Peyer's patch (tissue), 4 donors: ENCODE measurements around the gene CNNM2. TPM values are rescaled to one million over a fixed set of nuclear protein-coding genes. Genes with fewer than 3 reads are reported as not detected.
"Not testable (repeated sequence)": the region's sequence is repeated elsewhere in the genome, so short reads cannot be mapped to it uniquely, and the experiment has no call there.

Experiments
- DNase-seq, 3 donors: peaks; one replicate each; pipeline ENCODE4 v3.0.0-alpha.2; 2017 to 2019
- H3K27ac ChIP-seq, 4 donors: fragments of 200-600 bp; sonication (generic); one replicate each; pipeline ENCODE4 v1.5.1; 2016 to 2019
- H3K27me3 ChIP-seq, 2 donors: fragments of 200-600 bp; sonication (generic); one replicate each; pipeline ENCODE4 v1.5.1; 2019
- H3K36me3 ChIP-seq, 3 donors: fragments of 200-600 bp; sonication (generic); one replicate each; pipeline ENCODE4 v1.5.1; 2016 to 2019
- H3K4me1 ChIP-seq, 4 donors: fragments of 200-600 bp; sonication (generic); one replicate each; pipeline ENCODE4 v1.5.1; 2016 to 2019
- H3K4me3 ChIP-seq, 4 donors: fragments of 200-600 bp; sonication (generic); 1 replicate in 3 of 4; 2 replicates in 1 of 4; pipeline ENCODE4 v1.5.1; 2016 to 2019; ENCODE audit warnings: mild to moderate bottlenecking in 1 of 4
- H3K9me3 ChIP-seq, 4 donors: fragments of 200-600 bp; sonication (generic); one replicate each; pipeline ENCODE4 v1.5.1; 2016 to 2019; ENCODE audit warnings: mild to moderate bottlenecking in 1 of 4
- POLR2A ChIP-seq, 2 donors: fragments of 450-650 bp; IDR thresholded peaks; one replicate each; pipeline ENCODE4 v1.5.1; 2017; ENCODE audit warnings: antibody characterized with exemption in 2 of 2, mild to moderate bottlenecking in 2 of 2, moderate library complexity in 2 of 2
- total RNA-seq, 4 donors: library from RNA; depleted of rRNA; stranded (reverse); fragments of >200 nt; gene quantifications; one replicate each; pipeline ENCODE4 v1.1.0, GENCODE V29; 2016
- TF ChIP-seq, protein P1 (sequence below), 6 experiments: fragments of 450-650 bp in 4 of 6; fragments of 200-600 bp in 2 of 6; sonication (generic) in 1 of 6; IDR thresholded peaks; one replicate each; pipeline ENCODE4 v1.5.1; 2017 to 2019; ENCODE audit warnings: antibody characterized with exemption in 6 of 6, mild to moderate bottlenecking in 3 of 6, moderate library complexity in 1 of 6

The CNNM2 gene
- total RNA-seq, 4 donors from 2014 or later, result 15.8 to 39.6 (median 19.2) TPM

DNA sequence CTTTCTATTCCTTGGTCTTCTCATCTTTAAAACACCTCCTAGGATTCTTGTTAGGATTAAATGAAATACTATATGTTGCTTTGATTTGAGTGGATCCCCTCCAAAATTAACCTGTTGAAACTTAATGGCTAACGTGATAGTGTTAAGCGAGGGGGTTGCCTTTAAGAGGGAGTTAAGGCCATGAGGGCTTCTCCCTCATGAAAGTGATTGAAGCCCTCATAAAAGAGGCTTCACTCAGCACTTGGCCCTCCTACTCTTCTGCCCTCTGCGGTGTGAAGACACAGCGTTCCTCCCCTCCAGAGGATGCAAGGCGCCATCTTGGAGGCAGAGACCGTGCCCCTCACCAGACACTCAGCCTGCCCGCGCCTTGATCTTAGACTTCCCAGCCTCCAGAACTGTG, 46.6 kb downstream of the CNNM2 start:
- H3K27me3 ChIP-seq, result no peaks in the 10 kb centered on the region

DNA sequence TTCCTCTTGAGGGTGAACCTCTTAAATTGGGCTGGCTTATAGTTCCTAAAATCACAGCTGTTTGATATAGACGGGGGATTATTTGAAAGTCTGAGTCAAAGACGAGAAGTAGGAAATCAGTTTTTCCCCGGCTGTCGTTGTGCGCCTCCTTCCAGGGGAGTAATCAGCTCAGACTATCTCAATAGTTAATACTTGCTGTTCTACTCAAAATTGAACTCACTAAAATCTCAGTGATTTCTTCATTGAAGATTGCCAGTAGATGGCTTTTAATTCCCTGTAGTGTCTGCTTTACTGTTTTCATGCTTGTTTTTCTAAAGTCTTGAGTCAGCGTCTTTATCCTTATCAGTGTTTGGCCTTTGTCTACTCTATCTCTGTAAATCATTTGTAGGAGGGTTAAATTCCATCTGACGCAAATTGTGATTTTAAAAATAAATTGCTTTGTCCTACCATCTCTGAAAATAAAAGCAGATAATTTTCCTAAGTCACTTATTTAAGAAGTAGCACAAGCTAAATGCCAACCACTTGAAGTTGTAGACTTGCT, 47.3 kb downstream of the CNNM2 start:
- TF ChIP-seq, protein P1, sequence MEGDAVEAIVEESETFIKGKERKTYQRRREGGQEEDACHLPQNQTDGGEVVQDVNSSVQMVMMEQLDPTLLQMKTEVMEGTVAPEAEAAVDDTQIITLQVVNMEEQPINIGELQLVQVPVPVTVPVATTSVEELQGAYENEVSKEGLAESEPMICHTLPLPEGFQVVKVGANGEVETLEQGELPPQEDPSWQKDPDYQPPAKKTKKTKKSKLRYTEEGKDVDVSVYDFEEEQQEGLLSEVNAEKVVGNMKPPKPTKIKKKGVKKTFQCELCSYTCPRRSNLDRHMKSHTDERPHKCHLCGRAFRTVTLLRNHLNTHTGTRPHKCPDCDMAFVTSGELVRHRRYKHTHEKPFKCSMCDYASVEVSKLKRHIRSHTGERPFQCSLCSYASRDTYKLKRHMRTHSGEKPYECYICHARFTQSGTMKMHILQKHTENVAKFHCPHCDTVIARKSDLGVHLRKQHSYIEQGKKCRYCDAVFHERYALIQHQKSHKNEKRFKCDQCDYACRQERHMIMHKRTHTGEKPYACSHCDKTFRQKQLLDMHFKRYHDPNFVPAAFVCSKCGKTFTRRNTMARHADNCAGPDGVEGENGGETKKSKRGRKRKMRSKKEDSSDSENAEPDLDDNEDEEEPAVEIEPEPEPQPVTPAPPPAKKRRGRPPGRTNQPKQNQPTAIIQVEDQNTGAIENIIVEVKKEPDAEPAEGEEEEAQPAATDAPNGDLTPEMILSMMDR (IDR thresholded peaks at IDR 0.05), result no peak
- no peak for TF ChIP-seq POLR2A (IDR thresholded peaks at IDR 0.05)
- H3K27ac ChIP-seq, result peak overlapping the region in 3 of 4 donors; percentile 10 to 67 (median 55)
- H3K9me3 ChIP-seq, result no peaks in the 10 kb centered on the region
- peaks cover 0 to 9% (median 0%) of the 10 kb centered on the region in 4 donors for H3K4me1 ChIP-seq
- H3K36me3 ChIP-seq, result no peaks in the 10 kb centered on the region
- H3K27me3 ChIP-seq, result no peaks in the 10 kb centered on the region
- H3K4me3 ChIP-seq, result no peak overlapping the region
- DNase-seq, result no peak

More for the DNA sequence above, 46.6 kb downstream of the CNNM2 start:
- TF ChIP-seq, protein P1 (IDR thresholded peaks at IDR 0.05), result no peak
- TF ChIP-seq POLR2A (IDR thresholded peaks at IDR 0.05), result no peak
- Histone ChIP-seq H3K4me1 (peaks cover 0 to 9% (median 0%) of the 10 kb centered on the region in 4 donors), H3K9me3 (no peaks in the 10 kb centered on the region), H3K27ac (peak overlapping the region in 2 of 4 donors; percentile 55 to 67), H3K4me3 (no peak overlapping the region), H3K36me3 (no peaks in the 10 kb centered on the region)
- DNase-seq, result no peak

DNA sequence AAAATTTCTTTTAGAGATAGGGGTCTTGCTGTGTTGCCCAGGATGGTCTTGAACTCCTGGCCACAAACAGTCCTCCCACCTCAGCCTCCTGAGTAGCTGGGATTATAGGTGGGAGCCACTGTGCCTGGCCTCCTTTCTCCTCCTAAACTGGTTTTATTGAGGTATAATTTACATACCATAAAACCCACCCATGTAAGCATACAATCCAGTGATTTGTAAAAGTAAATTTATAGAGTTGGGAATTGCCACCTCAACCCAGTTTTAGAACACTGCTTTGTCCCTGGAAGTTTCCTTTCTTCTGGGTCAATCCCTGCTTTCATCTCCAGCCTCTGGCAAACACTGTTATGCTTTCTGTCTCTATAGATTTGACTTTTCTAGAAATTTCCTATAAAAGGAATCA, 49.0 kb downstream of the CNNM2 start:
- no peak for DNase-seq
- Histone ChIP-seq H3K4me3 (no peak overlapping the region), H3K27ac (no peak overlapping the region), H3K4me1 (peaks cover 0 to 9% (median 0%) of the 10 kb centered on the region in 4 donors), H3K27me3 (no peaks in the 10 kb centered on the region), H3K9me3 (no peaks in the 10 kb centered on the region), H3K36me3 (no peaks in the 10 kb centered on the region)
- TF ChIP-seq, protein P1 (IDR thresholded peaks at IDR 0.05), result no peak
- no peak for TF ChIP-seq POLR2A (IDR thresholded peaks at IDR 0.05)

DNA sequence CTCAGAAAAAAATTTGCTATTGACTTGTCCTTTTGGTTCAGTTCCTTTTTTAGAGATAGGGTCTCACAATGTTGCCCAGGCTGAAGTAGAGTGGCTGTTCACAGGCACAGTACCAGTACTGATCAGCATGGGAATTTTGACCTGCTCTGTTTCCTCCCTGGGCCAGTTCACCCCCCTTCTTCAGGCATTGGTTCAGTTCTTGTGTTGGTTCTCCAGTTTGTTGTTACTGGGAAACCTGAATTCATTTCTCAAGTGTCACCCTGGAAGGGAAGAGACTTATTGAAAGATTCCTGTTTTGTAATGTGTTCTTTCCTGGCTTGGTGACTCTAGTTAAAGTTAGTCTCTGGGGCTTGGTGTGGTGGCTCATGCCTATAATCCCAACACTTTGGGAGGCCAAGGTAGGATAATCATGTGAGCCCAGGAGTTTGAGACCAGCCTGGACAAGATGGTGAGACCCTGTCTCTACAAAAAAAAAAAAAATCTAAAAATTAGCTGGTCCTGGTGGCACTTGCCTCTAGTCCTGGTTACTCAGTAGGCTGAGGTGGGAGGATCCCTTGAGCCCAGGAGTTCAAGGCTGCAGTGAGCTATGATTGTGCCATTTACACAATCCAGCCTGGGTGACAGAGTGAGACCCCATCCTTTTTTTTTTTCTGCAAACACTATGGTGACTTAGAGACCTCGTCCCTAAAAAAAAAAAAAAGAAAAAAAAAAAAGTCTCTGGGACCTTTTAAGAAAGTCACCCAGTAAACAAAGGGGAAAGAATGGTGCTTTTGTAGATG, 52.7 kb downstream of the CNNM2 start:
- Histone ChIP-seq H3K27ac (no peak overlapping the region), H3K4me1 (peaks cover 0 to 10% (median 0%) of the 10 kb centered on the region in 4 donors), H3K4me3 (no peak overlapping the region), H3K27me3 (no peaks in the 10 kb centered on the region), H3K36me3 (no peaks in the 10 kb centered on the region), H3K9me3 (no peaks in the 10 kb centered on the region)
- DNase-seq, result no peak
- TF ChIP-seq POLR2A (IDR thresholded peaks at IDR 0.05), result no peak
- TF ChIP-seq, protein P1 (IDR thresholded peaks at IDR 0.05), result no peak

DNA sequence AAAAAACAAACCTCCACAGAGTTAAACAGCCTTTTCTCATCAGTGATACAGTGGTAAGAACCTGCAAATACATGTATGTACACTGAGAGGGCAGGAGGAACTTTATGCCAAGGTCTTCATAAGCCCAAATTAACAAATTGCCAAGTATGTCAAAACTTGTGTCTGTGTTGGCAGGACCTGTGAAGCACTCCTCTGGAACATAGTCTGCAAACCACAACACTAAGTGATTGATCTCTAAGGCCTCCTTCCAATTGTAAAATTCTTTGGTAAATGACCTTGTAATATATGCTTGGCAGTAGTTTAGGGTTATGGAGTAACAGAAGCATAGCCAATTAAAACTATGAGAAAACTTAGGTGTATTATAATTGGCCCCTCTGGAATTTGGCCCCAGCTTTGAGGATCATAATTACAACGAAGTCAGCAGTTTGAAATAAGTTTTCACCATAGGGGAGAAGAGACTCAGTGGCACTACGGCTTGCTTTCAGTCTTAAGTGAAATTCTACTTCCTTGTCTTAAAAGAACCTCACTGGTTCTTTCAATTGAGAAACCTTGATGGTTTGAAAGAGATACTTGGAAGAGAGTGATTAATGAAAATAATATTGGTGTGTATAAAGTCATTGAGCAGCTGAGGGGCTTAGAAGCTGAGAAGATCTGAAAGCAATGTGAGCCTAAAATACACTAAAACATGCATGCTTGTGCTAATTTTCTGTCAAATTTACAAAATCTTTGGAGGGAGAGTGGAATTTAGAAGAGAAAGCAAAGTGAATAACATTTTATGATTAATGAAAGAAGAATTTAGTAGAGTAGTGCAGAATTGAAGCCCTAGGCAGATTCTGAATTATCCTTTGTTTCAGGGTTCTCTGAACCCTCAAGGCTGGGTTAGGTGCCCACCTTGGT, 57.6 kb downstream of the CNNM2 start:
- Histone ChIP-seq H3K4me1 (peaks cover 0 to 14% (median 0%) of the 10 kb centered on the region in 4 donors), H3K27ac (peak overlapping the region in 1 of 4 donors; percentile 37), H3K27me3 (no peaks in the 10 kb centered on the region), H3K9me3 (no peaks in the 10 kb centered on the region), H3K4me3 (no peak overlapping the region), H3K36me3 (no peaks in the 10 kb centered on the region)
- no peak for DNase-seq
- TF ChIP-seq, protein P1 (IDR thresholded peaks at IDR 0.05), result no peak
- no peak for TF ChIP-seq POLR2A (IDR thresholded peaks at IDR 0.05)

DNA sequence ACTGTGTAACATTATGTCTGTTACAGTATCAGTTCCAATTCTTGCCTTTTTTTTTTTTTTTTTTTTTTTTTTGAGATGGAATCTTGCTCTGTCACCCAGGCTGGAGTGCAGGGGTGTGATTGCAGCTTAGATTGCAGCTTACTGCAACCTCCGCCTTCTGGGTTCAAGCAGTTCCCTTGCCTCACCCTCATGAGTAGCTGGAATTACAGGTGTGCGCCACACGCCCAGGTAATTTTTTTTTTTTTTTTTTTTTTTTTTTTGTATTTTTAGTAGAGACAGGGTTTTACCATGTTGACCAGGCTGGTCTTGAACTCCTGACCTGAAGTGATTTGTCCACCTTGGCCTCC, 58.3 kb downstream of the CNNM2 start:
- not testable (repeated sequence) for H3K9me3 ChIP-seq, H3K27ac ChIP-seq, H3K4me3 ChIP-seq, H3K27me3 ChIP-seq, H3K36me3 ChIP-seq
- H3K4me1 ChIP-seq, result peaks cover 0 to 14% (median 0%) of the 10 kb centered on the region in 4 donors
- DNase-seq, result peak in 1 of 3 donors; percentile 53
